Measurements from ENCODE around the gene KATNA1.
"Not testable (repeated sequence)": the region's sequence is repeated elsewhere in the genome, so short reads cannot be mapped to it uniquely, and the experiment has no call there.

KATNA1 gene

GRCh38 chr6:149681209-149681608 is 32.7 kb upstream of the KATNA1 start:
- TF ChIP-seq POLR2AphosphoS5 (IDR thresholded peaks at IDR 0.05; ENCODE audit: low read depth) = no peak
- no peak for TF ChIP-seq SPI1 (IDR thresholded peaks at IDR 0.05; ENCODE audit: borderline replicate concordance, low read depth)
- TF ChIP-seq GABPA (IDR thresholded peaks at IDR 0.05; ENCODE audit: low read depth) = no peak
- no peak for TF ChIP-seq REST (IDR thresholded peaks at IDR 0.05; ENCODE audit: insufficient replicate concordance, low read depth)
- no peak for TF ChIP-seq CTCF (IDR thresholded peaks at IDR 0.05; ENCODE audit: insufficient read depth, low read length)
- no peak for DNase-seq (ENCODE audit: low read depth in 1 of 2, low spot score in 1 of 2)
- Histone ChIP-seq H3K27me3 (ENCODE audit: insufficient read depth, poor library complexity, severe bottlenecking) (no peaks in the 10 kb centered on the region), H3K4me3 (replicated peaks; ENCODE audit: insufficient read depth, low read length) (no peak overlapping the region), H3K27ac (replicated peaks) (no peak overlapping the region)

DNA sequence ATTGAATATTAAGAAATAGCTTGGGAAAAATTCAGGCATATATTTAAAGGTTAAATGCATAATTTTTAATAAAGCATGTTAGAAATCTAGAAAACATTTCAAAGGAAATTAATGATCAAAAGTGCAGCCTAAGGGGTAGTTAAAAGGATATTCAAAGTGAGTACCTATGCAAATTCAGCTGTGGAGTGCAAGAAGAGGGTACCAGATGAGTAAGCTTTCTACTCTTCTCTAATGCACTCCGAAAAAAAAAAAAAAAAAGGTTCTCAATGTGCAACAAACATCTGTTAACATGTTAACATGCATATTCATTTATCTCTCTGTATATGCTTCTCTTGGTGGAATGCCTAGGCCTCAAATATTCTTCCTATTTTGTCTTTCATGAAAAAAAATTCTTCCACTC is 32.0 kb upstream of the KATNA1 start:
- H3K27me3 ChIP-seq (ENCODE audit: insufficient read depth, poor library complexity, severe bottlenecking) = no peaks in the 10 kb centered on the region
- no peak overlapping the region for H3K27ac ChIP-seq (replicated peaks)
- no peak overlapping the region for H3K4me3 ChIP-seq (replicated peaks; ENCODE audit: insufficient read depth, low read length)
- TF ChIP-seq SPI1 (IDR thresholded peaks at IDR 0.05; ENCODE audit: borderline replicate concordance, low read depth) (no peak), POLR2AphosphoS5 (IDR thresholded peaks at IDR 0.05; ENCODE audit: low read depth) (no peak), GABPA (IDR thresholded peaks at IDR 0.05; ENCODE audit: low read depth) (no peak), REST (IDR thresholded peaks at IDR 0.05; ENCODE audit: insufficient replicate concordance, low read depth) (no peak), CTCF (IDR thresholded peaks at IDR 0.05; ENCODE audit: insufficient read depth, low read length) (no peak)
- no peak for DNase-seq (ENCODE audit: low read depth in 1 of 2, low spot score in 1 of 2)

GRCh38 chr6:149672265-149672664 is 23.8 kb upstream of the KATNA1 start:
- not testable (repeated sequence) for H3K4me3 ChIP-seq (replicated peaks; ENCODE audit: insufficient read depth, low read length); H3K27me3 ChIP-seq (ENCODE audit: insufficient read depth, poor library complexity, severe bottlenecking); DNase-seq (ENCODE audit: low read depth in 1 of 2, low spot score in 1 of 2); H3K27ac ChIP-seq (replicated peaks)

DNA sequence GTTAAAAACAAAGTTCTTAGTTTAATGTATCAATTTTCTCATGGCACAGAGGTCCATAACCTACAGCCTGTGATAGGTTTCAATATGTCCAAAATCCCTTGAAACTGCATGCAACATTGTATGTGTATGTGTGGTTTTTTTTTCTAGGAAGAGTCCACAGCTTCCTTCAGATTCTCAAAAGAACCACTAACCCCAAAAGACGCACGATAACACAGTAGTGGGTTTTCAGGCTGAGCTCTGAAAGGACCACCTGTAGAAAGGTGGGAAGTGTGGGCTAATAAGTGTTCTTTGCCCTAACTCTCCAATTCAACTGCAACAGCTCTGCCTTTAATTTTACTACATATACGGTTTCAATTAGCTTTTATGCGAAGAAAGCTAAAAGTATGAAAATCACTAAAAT is 11.5 kb upstream of the KATNA1 start:
- TF ChIP-seq CTCF (IDR thresholded peaks at IDR 0.05; ENCODE audit: insufficient read depth, low read length) (no peak), GABPA (IDR thresholded peaks at IDR 0.05; ENCODE audit: low read depth) (no peak), POLR2AphosphoS5 (IDR thresholded peaks at IDR 0.05; ENCODE audit: low read depth) (no peak), REST (IDR thresholded peaks at IDR 0.05; ENCODE audit: insufficient replicate concordance, low read depth) (no peak), SPI1 (IDR thresholded peaks at IDR 0.05; ENCODE audit: borderline replicate concordance, low read depth) (no peak)
- H3K27me3 ChIP-seq (ENCODE audit: insufficient read depth, poor library complexity, severe bottlenecking) = no peaks in the 10 kb centered on the region
- no peak overlapping the region for H3K4me3 ChIP-seq (replicated peaks; ENCODE audit: insufficient read depth, low read length)
- H3K27ac ChIP-seq (replicated peaks) = no peak overlapping the region
- no peak for DNase-seq (ENCODE audit: low read depth in 1 of 2, low spot score in 1 of 2)
